Pancreas (tissue), 10 donors: ENCODE measurements around the gene SLC6A19. TPM values are rescaled to one million over a fixed set of nuclear protein-coding genes. Genes with fewer than 3 reads are reported as not detected.

Experiments
- ATAC-seq, 4 donors: fragments of 200-7000 bp; cut with Tn5 transposase; one replicate each; pipeline versions ENCODE4 v1.8.0 to v1.9.1; 2020; ENCODE audit warnings: mild to moderate bottlenecking in 4 of 4, moderate library complexity in 4 of 4
- DNase-seq, 6 donors: peaks; one replicate each; pipeline ENCODE4 v3.0.0-alpha.2; 2020
- FAIRE-seq: peaks from 2 replicates; lab custom pipeline; 2012; peaks lifted over from hg19 to GRCh38; lab: Jason Lieb, UNC
- H3K27ac ChIP-seq, 4 donors: fragments of 200-600 bp; sonication (generic); 1 replicate in 3 of 4; 2 replicates in 1 of 4; pipeline versions ENCODE4 v1.5.0 to v1.8.0; 2020
- H3K27me3 ChIP-seq, 4 donors: fragments of 200-600 bp; one replicate each; pipeline ENCODE4 v1.8.0; 2021
- H3K36me3 ChIP-seq, 3 donors: fragments of 200-600 bp; sonication (generic) in 1 of 3; one replicate each; pipeline versions ENCODE4 v1.5.0 to v1.8.0; 2020 to 2021
- H3K4me1 ChIP-seq, 3 donors: fragments of 200-600 bp; one replicate each; pipeline ENCODE4 v1.8.0; 2021
- H3K4me3 ChIP-seq, 4 donors: fragments of 200-600 bp; sonication (generic) in 2 of 4; one replicate each; pipeline versions ENCODE4 v1.5.0 to v1.8.0; 2020 to 2021
- H3K9me3 ChIP-seq, 4 donors: fragments of 200-600 bp; one replicate each; pipeline ENCODE4 v1.8.0; 2021
- whole genome bisulfite sequencing, 2 donors: extraction: QIAGEN DNeasy Blood & Tissue Kit; methylation state at CpG; one replicate each; pipeline ENCODE4 v1.1.7; 2013; 5-methylcytosine and 5-hydroxymethylcytosine counted together
- intact Hi-C, 3 donors: fragments of 100-400 bp; cut with DNase I; formaldehyde crosslinking; loops; one replicate each; pipeline versions ENCODE4 v1.11.1 to v1.14.2; 2022
- polyA plus RNA-seq, 2 donors: library from polyadenylated mRNA; stranded (reverse); fragments of 200-250 nt; gene quantifications; one replicate each; pipeline ENCODE4 v1.2.3, GENCODE V29; 2013
- total RNA-seq, 6 donors: library from RNA; stranded (reverse); fragmentation: NEBNext Ultra II Directional in 4 of 6; extraction: Animal tissue kit (Norgen Biotek cat#: 25700) in 4 of 6; gene quantifications; one replicate each; pipeline versions ENCODE4 v1.2.1 to v1.2.4, GENCODE V29; 2021 to 2023
- TF ChIP-seq, protein P1 (sequence below), 4 donors: fragments of 200-600 bp; sonication (generic) in 3 of 4; IDR thresholded peaks; one replicate each; pipeline versions ENCODE4 v1.5.0 to v1.8.0; 2021; ENCODE audit warnings: antibody characterized with exemption in 4 of 4
- donor health status: healthy with polysubstance abuse.
- donor health status: DM: no; HTN: no; CAD: no; lungs with moderate emphysema.
- donor health status: DM: no; HTN: no; CAD: no.
- donor health status: control.
- donor health status: control.
- donor health status: Bipolar disorder and iron deficiency.
- donor health status: DM: yes; HTN: yes; CAD: no.
- donor health status: DM: no; HTN: no; CAD: no.
- donor health status: DM: no; HTN: no; CAD: no.
- donor health status: DM: yes; HTN: yes; CAD: no.

SLC6A19 gene
- total and polyA plus RNA-seq, 8 donors, result 0.08 to 3.9 (median 0.29) TPM

DNA sequence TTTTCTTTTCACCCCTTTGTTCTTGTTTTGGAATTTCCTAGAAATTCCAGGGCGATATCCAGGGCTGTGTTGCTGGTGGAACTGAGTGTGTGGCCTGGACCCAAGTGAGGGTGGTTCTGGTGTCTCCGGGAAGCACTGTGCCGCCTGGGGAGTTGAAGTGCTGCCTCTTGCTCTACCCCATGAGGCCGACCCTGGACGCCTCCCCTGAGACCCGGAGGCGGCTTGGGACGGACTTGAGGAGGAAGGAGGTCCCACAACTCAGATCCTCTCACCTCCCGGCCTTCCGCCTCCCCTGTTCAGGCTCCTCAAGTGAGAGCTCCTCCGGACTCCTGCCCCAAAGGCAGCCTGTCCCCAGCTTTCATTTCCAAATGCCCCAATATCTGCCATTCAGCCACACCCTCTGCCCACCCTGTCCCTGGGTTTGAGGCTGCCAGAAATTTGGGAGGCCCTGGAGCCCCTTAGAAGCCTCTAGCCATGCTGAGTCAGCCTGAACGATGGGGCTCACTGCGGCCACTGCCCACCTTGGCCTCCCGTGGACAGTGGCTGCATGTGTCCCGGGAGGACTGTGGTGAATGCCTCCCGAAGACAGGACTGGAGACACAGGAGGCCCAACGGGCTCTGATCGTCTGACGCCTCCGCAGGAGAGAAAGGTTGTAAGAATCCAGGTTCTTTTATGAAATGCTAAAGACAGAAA lies 42.6 kb upstream of the SLC6A19 start:
- no peak for FAIRE-seq
- Histone ChIP-seq H3K27ac (no peak overlapping the region), H3K4me3 (no peak overlapping the region), H3K27me3 (peaks cover 0 to 6% (median 0%) of the 10 kb centered on the region in 4 donors), H3K9me3 (no peaks in the 10 kb centered on the region), H3K4me1 (no peaks in the 10 kb centered on the region), H3K36me3 (no peaks in the 10 kb centered on the region)
- WGBS, 2 donors, result 72 to 78% methylated on average over 20 of the region's 20 CpGs
- ATAC-seq, result no peak
- TF ChIP-seq, protein P1, sequence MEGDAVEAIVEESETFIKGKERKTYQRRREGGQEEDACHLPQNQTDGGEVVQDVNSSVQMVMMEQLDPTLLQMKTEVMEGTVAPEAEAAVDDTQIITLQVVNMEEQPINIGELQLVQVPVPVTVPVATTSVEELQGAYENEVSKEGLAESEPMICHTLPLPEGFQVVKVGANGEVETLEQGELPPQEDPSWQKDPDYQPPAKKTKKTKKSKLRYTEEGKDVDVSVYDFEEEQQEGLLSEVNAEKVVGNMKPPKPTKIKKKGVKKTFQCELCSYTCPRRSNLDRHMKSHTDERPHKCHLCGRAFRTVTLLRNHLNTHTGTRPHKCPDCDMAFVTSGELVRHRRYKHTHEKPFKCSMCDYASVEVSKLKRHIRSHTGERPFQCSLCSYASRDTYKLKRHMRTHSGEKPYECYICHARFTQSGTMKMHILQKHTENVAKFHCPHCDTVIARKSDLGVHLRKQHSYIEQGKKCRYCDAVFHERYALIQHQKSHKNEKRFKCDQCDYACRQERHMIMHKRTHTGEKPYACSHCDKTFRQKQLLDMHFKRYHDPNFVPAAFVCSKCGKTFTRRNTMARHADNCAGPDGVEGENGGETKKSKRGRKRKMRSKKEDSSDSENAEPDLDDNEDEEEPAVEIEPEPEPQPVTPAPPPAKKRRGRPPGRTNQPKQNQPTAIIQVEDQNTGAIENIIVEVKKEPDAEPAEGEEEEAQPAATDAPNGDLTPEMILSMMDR (IDR thresholded peaks at IDR 0.05), result no peak
- intact Hi-C loops, result loop anchor here in 1 of 3 donors (5.0 kb wide), 1 partner anchor 231 kb away; no protein-coding TSS in a partner anchor
- DNase-seq, result peak in 1 of 6 donors; percentile 39

DNA sequence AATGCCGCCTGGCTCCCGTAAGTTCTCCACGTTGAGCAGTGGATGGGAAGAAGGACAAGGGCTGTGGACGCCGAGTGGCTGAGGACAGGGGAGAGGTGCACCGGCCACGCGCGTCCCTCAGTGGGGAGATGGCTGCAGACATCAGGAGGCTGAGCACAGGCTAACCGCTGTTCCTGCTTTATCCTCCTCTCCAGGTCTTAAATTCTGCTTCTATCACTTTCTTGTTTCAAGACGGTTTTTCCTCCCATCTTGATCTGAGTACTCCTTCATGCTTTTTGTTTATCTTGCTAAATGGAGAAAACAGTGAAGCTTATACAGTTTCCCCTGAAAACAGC lies 42.1 kb upstream of the SLC6A19 start:
- no peaks in the 10 kb centered on the region for H3K9me3 ChIP-seq
- 76 to 84% methylated on average over 11 of the region's 11 CpGs for WGBS, 2 donors
- no peak for DNase-seq
- peaks cover 0 to 6% (median 0%) of the 10 kb centered on the region in 4 donors for H3K27me3 ChIP-seq
- H3K4me3 ChIP-seq, result no peak overlapping the region
- intact Hi-C loops, result loop anchor here in 1 of 3 donors (5.0 kb wide), 1 partner anchor 232 kb away; no protein-coding TSS in a partner anchor
- FAIRE-seq, result no peak
- no peaks in the 10 kb centered on the region for H3K36me3 ChIP-seq
- TF ChIP-seq, protein P1 (IDR thresholded peaks at IDR 0.05), result no peak
- no peak for ATAC-seq
- H3K27ac ChIP-seq, result no peak overlapping the region
- H3K4me1 ChIP-seq, result no peaks in the 10 kb centered on the region

DNA sequence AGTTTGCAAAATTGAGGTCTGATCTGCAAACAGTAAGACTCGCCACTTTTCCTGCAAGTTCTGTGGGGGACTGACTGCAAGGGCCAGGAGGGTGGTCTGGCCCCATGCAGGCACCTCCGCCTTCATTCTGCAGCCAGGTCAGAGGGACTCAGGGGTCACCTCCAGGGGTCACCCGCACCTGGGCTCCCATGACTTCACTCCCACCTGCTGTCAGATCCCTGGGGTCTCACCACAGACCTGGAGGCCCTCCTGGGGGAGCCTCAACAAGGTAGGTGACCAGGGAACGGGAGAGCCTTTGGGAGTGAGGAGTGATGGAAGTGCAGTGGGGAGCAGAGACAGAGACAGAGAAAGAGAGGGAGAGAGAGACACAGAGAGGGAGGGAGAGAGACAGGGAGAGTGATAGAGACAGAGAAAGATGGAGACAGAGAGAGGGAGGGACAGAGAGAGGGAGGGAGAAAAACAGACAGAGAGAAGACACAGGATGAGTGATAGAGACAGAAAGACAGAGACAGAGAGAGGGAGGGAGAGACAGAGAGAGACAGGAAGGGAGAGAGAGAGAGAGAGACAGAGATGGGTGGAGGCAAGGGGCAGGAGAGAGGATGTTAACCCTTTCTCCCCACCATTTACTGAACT lies 41.5 kb upstream of the SLC6A19 start:
- Histone ChIP-seq H3K27me3 (peaks cover 0 to 3% (median 0%) of the 10 kb centered on the region in 4 donors), H3K36me3 (no peaks in the 10 kb centered on the region), H3K4me1 (no peaks in the 10 kb centered on the region), H3K4me3 (no peak overlapping the region), H3K9me3 (no peaks in the 10 kb centered on the region), H3K27ac (peak overlapping the region in 1 of 4 donors; percentile 87)
- 60 to 65% methylated on average over 4 of the region's 4 CpGs for WGBS, 2 donors
- FAIRE-seq, result no peak
- DNase-seq, result peak in 1 of 6 donors; percentile 42
- TF ChIP-seq, protein P1 (IDR thresholded peaks at IDR 0.05), result no peak
- ATAC-seq, result no peak
- intact Hi-C loops, result loop anchor here in 1 of 3 donors (5.0 to 10.0 kb wide), 2 partner anchors 233 to 485 kb away; no protein-coding TSS in a partner anchor

GRCh38 chr5:1161108-1161832 lies 40.1 kb upstream of the SLC6A19 start:
- 63 to 68% methylated on average over 23 of the region's 23 CpGs for WGBS, 2 donors
- no peaks in the 10 kb centered on the region for H3K4me1 ChIP-seq
- no peaks in the 10 kb centered on the region for H3K9me3 ChIP-seq
- ATAC-seq (peak; percentile 67 to 83 (median 80)), FAIRE-seq (no peak), DNase-seq (peak in 4 of 6 donors; percentile 48 to 77 (median 67))
- TF ChIP-seq, protein P1 (IDR thresholded peaks at IDR 0.05), result no peak
- H3K36me3 ChIP-seq, result no peaks in the 10 kb centered on the region
- intact Hi-C loops, result loop anchor here in 1 of 3 donors (10.0 kb wide), 1 partner anchor 484 kb away; no protein-coding TSS in a partner anchor
- H3K4me3 ChIP-seq, result no peak overlapping the region
- H3K27me3 ChIP-seq, result peaks cover 0 to under 1% (median 0%) of the 10 kb centered on the region in 4 donors
- peak overlapping the region; percentile 80 to 87 (median 85) for H3K27ac ChIP-seq
